GM21515 (cell line): ENCODE results near the gene RGS12.

Experiments used
- ATAC-seq: cut with Tn5 transposase; IDR thresholded peaks from one replicate; pipeline ENCODE4 v1.9.1; 2021; ENCODE audit not compliant: unreplicated experiment

The RGS12 gene

GRCh38 chr4:3324093-3324815, 31.4 kb downstream of the RGS12 start:
- no peak for ATAC-seq

DNA sequence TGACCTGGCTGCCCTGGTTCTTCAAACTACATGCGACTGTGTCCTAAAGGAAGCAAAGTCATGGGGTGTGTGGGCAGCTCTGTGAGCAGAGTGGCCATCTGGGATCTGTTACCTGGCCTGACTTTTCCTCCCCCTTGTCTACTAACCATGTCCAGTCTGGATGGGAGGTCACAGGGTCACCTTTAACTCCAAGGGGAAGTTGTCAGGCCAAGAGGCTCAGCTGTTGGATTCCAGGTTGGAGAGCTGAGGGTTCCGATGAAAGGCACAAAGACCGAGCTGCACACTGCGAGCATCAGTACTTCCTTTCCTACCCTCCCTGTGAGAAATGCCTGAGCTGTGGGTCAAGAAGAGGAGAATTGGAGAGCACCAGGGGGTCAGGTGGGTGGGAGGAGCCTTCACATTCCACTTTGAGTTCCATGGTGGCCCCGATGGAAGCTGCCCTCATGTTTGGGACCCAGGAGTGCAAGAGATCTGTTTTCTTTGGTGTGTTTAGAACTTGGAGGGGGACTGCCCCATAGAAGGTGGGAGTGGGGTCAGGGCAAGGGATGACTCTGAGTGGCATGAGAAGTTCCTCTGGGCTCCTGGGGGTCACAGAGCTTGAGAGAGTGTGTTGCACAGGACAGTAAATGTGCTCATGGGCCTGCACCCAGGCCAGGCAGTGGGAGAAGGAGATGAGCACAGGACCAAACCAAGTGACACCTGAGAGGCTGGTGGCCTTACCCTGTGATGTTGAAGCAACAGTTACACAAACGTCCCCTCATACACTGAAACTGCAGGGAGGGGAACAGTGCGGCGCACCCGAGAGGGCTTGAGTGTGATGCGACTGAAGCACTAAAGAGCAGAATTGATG, 36.2 kb downstream of the RGS12 start:
- no peak for ATAC-seq

DNA sequence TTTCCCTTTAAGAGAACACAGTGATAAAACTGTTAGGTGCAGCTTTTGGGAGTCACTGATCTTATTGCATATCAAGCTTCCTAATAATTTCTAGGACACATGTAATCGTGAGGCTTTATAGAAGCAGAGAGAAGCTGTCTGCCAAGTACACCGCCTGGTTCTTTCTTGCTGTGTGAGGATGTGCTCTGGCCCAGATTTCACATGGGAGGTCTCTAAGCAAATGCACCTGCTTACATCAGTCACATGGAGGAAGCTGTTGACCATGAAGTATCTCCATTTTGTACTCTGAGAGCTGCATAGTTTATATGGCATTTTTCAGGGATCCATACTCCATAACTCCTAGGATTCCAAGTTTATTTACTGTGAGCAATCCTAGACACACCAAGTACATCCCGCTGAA, 37.1 kb downstream of the RGS12 start:
- no peak for ATAC-seq

DNA sequence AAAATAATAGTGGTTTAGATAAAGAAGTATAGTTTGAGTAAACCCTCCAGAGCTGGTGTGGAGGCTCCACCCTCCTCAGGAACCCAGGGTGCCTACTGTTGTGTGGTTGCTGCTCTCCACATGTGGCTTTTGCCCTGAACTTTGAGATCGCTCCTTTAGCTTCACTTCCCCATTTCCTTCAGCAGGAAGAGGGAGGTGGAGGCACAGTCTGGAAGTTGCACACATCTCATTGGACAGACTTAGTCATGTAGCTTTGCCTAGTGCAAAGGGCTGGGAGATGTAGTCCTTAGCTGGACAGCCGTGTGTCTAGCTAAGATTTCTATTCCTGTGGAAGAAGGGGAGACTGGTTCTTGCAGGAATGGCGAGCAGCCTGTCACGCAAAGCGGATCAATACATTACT, 37.9 kb downstream of the RGS12 start:
- no peak for ATAC-seq

- no peak for ATAC-seq
These were observed 38.9 kb downstream of the RGS12 start for GRCh38 chr4:3331511-3332394.

GRCh38 chr4:3332498-3332897, 39.7 kb downstream of the RGS12 start:
- ATAC-seq, result no peak

GRCh38 chr4:3334316-3334715, 41.5 kb downstream of the RGS12 start:
- no peak for ATAC-seq

DNA sequence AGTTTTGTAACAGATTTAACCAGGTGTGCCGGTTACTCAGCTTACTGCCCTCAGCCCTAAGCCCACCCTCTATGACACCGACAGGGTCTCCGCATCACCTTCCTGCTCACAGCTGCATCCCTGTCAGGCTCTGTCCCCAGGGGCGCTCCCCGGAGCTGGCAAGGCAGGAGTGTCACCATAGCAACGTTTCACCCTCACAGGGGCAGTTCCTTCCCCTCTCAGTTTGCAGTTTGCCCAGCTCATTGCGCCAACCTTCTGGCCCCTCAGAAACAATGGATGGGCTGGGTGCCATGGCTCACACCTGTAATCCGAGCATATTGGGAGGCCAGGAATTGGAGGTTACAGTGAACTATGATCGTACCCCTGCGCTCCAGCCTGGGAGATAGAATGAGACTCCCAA, 42.6 kb downstream of the RGS12 start:
- ATAC-seq, result no peak

DNA sequence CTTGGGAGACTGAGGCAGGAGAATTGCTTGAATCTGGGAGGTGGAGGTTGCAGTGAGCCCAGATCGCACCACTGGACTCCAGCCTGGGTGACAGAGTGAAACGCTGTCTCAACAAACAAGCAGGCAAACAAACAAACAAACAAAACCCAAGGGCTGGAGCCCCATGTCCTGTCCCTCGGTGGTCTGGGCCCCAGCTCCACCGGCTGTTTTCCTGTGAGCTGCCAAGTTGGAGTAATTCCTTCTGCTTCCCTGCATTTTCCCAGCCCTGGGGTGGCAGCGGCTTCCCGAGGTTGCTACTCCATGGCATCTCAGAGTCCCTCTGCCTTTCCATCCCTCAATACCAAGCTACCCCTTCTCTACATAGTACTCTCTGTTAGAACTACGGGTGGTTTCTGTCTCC, 43.2 kb downstream of the RGS12 start:
- ATAC-seq, result no peak

DNA sequence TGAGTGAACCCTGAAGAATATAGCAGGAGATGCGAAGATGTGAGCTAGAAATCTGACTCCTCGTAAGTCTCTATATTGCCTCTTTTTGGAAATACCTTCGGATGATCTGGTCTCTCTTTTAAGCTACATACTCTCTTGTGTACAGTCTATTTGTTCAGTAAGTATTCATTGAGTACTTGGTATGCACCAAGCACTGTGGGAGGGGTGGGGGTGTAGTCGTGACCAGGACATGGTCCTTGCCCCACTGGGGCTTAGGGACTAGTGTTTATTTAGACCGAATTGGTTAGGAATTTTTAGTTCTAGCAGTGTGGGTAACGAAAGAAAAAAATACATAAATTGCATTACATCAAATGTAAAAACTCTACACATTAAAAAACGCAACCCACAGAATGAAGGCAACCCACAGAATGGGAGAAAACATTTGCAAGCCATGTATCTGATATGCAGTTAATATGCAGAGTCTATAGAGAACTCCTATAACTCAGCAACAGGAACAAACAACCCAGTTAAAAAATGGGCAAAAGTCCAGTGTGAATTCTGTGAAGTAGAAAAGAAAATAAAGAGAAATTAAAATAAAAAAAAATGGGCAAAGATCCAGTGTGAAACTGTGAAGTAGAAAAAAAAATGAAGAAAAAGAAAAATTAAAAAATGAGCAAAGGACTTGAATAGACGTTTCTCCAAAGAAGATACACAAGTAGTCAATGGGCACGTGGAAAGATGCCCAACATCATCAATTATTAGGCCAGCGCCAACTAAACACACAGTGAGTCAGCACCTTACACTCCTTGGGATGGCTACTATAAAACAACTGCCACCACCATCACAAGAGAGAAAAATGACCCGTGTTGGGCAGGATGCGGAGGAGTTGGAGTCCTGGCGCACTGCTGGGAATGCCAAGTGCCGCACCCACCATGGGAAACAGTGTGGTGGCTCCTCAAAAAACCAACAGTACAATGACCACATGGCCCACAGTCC, 43.8 kb downstream of the RGS12 start:
- no peak for ATAC-seq

DNA sequence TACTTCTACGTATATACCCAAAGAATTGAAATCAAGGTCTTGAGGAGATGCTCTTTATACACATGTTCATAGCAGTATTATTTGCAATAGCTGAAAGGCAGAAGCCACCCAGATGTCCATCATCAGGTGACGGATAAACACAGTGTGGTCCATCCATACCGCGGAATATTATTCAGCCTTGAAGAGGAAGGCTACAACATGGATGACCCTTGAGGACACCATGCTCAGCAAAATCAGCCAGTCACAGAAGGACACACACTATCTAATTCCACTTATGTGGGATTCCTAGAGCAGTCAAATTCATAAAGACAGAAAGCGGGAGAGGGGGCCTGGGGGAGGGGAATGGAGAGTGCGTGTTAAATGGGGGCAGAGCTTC, 44.5 kb downstream of the RGS12 start:
- no peak for ATAC-seq

DNA sequence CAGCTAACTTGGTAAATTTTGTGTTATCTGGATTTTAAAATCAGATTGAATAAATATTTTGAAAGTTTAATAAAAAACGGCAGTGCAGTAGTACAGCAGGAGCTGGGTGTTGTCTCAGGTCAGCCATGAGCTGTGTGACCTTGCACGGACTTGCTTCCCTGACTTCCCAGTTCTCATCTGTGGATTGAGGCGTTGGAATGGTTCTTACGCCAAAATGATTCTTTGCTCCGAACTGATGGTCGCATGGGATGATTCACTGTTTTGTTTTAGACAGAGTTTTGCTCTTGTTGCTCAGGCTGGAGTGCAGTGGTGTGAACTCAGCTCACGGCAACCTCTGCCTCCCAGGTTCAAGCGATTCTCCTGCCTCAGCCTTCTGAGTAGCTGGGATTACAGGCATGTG, 45.0 kb downstream of the RGS12 start:
- ATAC-seq, result no peak

DNA sequence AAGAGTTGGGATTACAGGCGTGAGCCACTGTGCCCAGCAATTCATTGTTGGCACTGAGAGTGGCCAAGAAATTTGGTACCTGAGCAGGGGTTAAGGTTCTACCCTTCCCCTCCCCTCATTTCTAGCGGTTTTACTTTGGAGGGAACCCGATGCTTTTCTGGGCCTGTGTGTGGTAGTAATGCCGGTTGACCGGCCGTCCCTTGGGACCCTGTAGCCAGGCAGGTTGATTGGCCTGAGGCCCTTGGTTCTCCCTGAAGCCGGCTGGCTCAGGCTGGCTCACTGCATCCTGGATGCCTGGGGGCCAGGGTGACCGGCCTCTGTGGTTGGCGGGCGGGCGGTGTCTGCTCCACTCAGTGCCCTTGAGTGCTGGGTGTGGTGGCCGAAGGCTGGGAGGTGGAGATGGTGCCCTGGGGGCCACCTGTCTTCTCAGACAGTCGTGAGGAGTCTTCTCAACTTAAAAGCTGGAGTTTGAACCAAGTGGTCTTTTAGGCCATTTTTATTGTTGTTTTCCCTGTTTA, 45.6 kb downstream of the RGS12 start:
- no peak for ATAC-seq

- ATAC-seq, result no peak
These were observed 46.2 kb downstream of the RGS12 start for GRCh38 chr4:3338976-3339531.

GRCh38 chr4:3339577-3339976, 46.8 kb downstream of the RGS12 start:
- no peak for ATAC-seq

DNA sequence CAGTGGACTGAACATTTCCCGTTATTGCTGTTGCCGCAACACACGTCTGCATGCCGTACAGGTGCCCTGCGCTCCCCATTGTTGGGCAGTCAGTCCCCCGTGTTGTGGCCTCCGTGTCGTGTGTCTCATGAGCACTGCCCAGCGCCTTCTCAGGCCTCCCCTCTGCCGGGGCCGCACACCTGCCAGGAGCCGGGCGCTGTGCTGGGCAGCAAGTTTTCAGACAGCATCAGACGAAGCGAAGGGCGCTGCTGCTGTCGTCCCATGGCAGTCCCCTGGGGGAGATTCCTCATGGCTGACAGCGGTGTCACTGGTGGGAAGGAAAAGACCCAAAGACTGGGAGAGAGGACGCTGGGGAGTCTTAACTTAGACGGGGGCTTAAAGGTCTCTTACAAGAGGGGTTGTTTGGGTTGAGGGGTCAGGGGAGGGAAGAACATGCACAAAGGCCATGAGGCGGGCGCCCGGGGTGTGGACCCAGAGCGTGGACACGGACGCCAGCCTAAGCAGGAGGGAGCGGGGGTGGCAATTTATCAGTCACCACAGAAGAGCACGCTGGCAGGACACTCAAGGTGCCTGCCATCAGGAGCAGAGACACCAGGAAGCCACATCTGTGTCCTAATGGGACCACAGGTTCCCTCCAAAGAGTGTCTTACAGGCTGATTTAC, 47.3 kb downstream of the RGS12 start:
- no peak for ATAC-seq

GRCh38 chr4:3340700-3341083, 47.9 kb downstream of the RGS12 start:
- no peak for ATAC-seq

DNA sequence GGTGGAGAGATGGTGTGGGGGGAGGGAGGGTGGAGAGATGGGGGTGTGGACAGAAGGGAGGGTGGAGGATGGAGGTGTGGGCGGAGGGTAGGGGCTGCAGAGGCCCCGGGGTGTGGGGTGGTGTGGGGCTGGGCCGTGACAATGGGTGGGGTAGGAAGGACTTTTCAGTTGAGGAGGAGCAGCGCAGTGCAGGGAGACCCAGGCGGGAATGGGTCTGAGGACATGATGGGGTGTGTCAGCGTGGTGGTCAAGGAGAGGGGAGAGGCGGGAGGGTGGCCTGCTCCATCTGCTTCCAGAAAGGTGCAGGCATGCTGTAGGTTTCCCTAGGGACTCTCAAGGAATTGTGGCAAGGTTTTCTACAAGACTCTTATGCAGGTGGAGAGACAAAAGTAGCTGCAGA, 48.9 kb downstream of the RGS12 start:
- ATAC-seq, result no peak

DNA sequence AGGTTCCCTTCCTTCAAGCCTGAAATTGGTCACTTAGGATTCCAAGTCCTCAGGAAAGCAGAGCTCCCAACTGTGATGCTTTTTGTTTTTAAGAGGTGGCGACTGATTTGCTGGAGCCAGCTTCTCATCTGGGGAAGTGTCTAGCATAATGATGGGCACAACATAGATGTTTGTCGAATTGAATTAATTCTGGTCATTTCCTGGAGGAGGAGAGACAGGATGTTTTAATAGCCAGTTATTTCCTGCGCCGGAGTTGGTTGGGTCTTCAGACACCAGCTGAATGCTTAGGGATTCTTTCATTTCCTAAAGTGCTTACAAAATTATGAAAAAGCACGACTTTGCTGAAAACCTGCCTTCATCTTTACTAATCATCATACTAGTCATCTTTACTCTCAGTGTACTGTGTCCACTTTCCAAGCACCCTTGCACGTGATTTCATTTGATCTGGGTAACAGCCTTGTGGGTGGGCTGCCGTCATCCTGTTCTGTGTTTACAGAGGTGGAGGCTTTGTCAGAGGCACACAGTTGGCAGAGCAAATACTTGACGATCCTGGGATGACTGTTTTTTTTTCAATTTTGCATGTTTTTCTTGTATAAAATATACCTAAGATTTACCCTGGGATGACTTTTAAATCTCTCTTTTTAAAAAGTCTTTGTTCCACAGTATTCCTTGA, 49.5 kb downstream of the RGS12 start:
- no peak for ATAC-seq
